Measurements from ENCODE around the gene NMNAT2. TPM values are rescaled to one million over a fixed set of nuclear protein-coding genes. Genes with fewer than 3 reads are reported as not detected.

NMNAT2 gene
- total and polyA plus RNA-seq, 2 of the 13 experiments (the other 11 are each of a cell fraction or from before 2014, with no cell fraction given) = not detected

DNA sequence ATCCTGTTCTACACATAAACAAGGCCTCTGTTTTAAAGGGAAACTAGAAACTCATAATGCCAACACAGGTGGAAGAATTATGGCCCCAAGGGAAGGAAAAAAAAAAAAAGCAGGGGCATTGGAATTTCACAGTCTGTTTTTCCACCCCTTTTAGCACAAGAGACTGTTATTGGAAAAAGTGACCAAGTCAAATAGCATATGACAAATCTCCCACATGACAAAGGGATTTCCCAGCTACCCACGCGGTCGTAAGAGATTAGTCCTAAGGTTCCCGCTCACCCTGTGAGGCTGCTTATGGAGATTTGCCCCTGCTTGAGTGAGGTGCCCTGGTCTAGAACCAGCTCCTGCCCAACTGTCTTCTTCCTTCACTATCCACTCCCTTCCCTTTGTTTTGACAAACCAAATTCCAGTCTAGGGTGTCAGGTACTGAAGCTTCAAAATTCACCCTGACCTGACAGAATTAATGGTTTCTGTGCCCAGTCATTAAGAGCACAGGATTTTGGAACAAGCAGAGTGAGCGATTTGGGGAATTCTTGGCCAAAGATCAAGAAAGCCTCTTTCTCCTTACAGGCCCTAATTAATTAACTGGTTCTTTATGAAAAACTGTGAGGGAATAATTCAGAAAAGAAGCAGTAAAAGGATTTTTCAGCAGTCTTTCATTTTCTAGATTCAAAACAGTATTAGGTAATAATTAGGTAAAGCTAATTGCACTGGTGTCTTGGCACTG lies 107.3 kb downstream of the NMNAT2 start:
- 47% methylated on average over 5 of the region's 5 CpGs for WGBS (ENCODE audit: low lambda C conversion rate)
- no peak overlapping the region for H3K4me2 ChIP-seq (ENCODE audit: low read depth, low read length)
- H3K4me1 ChIP-seq (ENCODE audit: insufficient read depth, low read length) = no peaks in the 10 kb centered on the region
- no peak for FAIRE-seq
- no peaks in the 10 kb centered on the region for H3K79me2 ChIP-seq (ENCODE audit: insufficient read depth, low read length)
- H4K20me1 ChIP-seq (ENCODE audit: insufficient read depth, low read length) = no peaks in the 10 kb centered on the region
- H3K27me3 ChIP-seq (ENCODE audit: control insufficient read depth in 1 of 2, insufficient read depth in 2 of 2, low read length in 2 of 2) = peaks cover 0 to 6% of the 10 kb centered on the region in 2 experiments; a peak in 1 of 5 replicates
- H3K36me3 ChIP-seq (replicated peaks in 1 of 2; ENCODE audit: control insufficient read depth in 1 of 2, insufficient read depth in 2 of 2, low read length in 2 of 2) = no peaks in the 10 kb centered on the region
- no peak for DNase-seq (ENCODE audit: low spot score)
- H3K27ac ChIP-seq (ENCODE audit: extremely low read length, insufficient read depth, low read length) = no peak overlapping the region
- CTCF ChIA-PET (ENCODE audit: low intra/inter-chr PET ratio, low total read pairs) = no interaction called here
- H2AFZ ChIP-seq (ENCODE audit: low read length) = no peak overlapping the region
- no peak overlapping the region for H3K4me3 ChIP-seq (replicated peaks in 1 of 3; ENCODE audit: insufficient read depth in 1 of 3, low read depth in 2 of 3, low read length in 3 of 3)
- TF ChIP-seq, protein P1, sequence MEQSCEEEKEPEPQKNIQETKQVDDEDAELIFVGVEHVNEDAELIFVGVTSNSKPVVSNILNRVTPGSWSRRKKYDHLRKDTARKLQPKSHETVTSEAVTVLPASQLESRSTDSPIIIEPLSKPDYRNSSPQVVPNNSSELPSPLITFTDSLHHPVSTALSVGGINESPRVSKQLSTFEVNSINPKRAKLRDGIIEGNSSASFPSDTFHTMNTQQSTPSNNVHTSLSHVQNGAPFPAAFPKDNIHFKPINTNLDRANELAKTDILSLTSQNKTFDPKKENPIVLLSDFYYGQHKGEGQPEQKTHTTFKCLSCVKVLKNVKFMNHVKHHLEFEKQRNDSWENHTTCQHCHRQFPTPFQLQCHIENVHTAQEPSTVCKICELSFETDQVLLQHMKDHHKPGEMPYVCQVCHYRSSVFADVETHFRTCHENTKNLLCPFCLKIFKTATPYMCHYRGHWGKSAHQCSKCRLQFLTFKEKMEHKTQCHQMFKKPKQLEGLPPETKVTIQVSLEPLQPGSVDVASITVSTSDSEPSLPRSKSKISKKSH (CRISPR knock-in tag; IDR thresholded peaks at IDR 0.05; ENCODE audit: borderline replicate concordance) = no peak
- TF ChIP-seq HNRNPH1 (optimal IDR thresholded peaks at IDR 0.05; ENCODE audit: low read depth, low read length) (no peak), ZNF546 (CRISPR knock-in tag; conservative IDR thresholded peaks at IDR 0.05) (no peak), REL (CRISPR knock-in tag; conservative IDR thresholded peaks at IDR 0.05) (no peak)
- no peak for ATAC-seq
- intact Hi-C loops (cut with micrococcal nuclease; ENCODE audit: unreplicated experiment) (no loop called here), in situ Hi-C loops (cut with HindIII; ENCODE audit: extremely low pct_ligation_motif_present, low pct_unique_long_range_greater_than_20kb) (no loop called here)
- no TSS peak for BruUV-seq (replicated peaks)
- no peaks in the 10 kb centered on the region for H3K9me3 ChIP-seq (ENCODE audit: low read length)
- POLR2A ChIA-PET = no interaction called here
- H3K9ac ChIP-seq (ENCODE audit: insufficient read depth, low read depth, low read length) = no peak overlapping the region

DNA sequence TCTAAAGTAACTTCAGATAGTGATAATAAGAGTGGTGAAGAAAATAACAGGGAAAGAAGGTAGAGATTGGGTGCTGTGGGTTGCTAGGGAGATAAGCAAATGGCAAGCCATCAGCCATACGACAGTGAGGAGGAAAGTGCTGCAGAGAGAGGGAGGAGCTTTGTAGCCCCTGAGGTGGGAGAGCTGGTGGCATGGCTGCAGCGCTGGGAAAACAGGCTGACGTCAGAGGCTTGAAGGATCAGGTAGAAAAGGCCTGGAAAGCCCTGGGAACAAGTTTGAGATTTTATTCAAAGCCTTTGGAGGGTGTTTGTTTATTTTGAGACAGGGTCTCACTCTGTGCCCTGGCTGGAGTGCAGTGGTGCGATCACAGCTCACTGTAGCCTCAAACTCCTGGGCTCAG lies 109.5 kb downstream of the NMNAT2 start:
- ATAC-seq (no peak), FAIRE-seq (no peak), DNase-seq (ENCODE audit: low spot score) (no peak)
- no peak overlapping the region for H3K4me3 ChIP-seq (replicated peaks in 1 of 3; ENCODE audit: insufficient read depth in 1 of 3, low read depth in 2 of 3, low read length in 3 of 3)
- H3K9me3 ChIP-seq (ENCODE audit: low read length) = no peaks in the 10 kb centered on the region
- H2AFZ ChIP-seq (ENCODE audit: low read length) = no peak overlapping the region
- no peaks in the 10 kb centered on the region for H3K79me2 ChIP-seq (ENCODE audit: insufficient read depth, low read length)
- H3K36me3 ChIP-seq (replicated peaks in 1 of 2; ENCODE audit: control insufficient read depth in 1 of 2, insufficient read depth in 2 of 2, low read length in 2 of 2) = no peaks in the 10 kb centered on the region
- in situ Hi-C loops (cut with HindIII; ENCODE audit: extremely low pct_ligation_motif_present, low pct_unique_long_range_greater_than_20kb) (no loop called here), intact Hi-C loops (cut with micrococcal nuclease; ENCODE audit: unreplicated experiment) (no loop called here)
- no peak for TF ChIP-seq KAT2B (IDR thresholded peaks at IDR 0.05; ENCODE audit: borderline replicate concordance, low read depth, low read length)
- TF ChIP-seq CREB1 (IDR thresholded peaks at IDR 0.05) = peak; percentile 59
- no peak for TF ChIP-seq CREB1 (CRISPR knock-in tag; IDR thresholded peaks at IDR 0.05)
- H3K9ac ChIP-seq (ENCODE audit: insufficient read depth, low read depth, low read length) = no peak overlapping the region
- no peak overlapping the region for H3K4me2 ChIP-seq (ENCODE audit: low read depth, low read length)
- 20% methylated on average over 3 of the region's 4 CpGs for WGBS (ENCODE audit: low lambda C conversion rate)
- BruUV-seq (replicated peaks) = no TSS peak
- H3K27ac ChIP-seq (ENCODE audit: extremely low read length, insufficient read depth, low read length) = no peak overlapping the region
- peaks cover 0 to 17% of the 10 kb centered on the region in 2 experiments; a peak in 2 of 5 replicates for H3K27me3 ChIP-seq (ENCODE audit: control insufficient read depth in 1 of 2, insufficient read depth in 2 of 2, low read length in 2 of 2)
- CTCF ChIA-PET (ENCODE audit: low intra/inter-chr PET ratio, low total read pairs) = no interaction called here
- POLR2A ChIA-PET = no interaction called here
- H4K20me1 ChIP-seq (ENCODE audit: insufficient read depth, low read length) = no peaks in the 10 kb centered on the region
- H3K4me1 ChIP-seq (ENCODE audit: insufficient read depth, low read length) = no peaks in the 10 kb centered on the region

All from HepG2 (cell line).